Measurements from ENCODE around the gene NMNAT2. TPM values are rescaled to one million over a fixed set of nuclear protein-coding genes. Genes with fewer than 3 reads are reported as not detected.
A peak's percentile ranks its signal among the peaks of the same experiment; 100 is the strongest.

NMNAT2 gene
- total RNA-seq, 1 donor from 2014 or later: 0.49 TPM

DNA sequence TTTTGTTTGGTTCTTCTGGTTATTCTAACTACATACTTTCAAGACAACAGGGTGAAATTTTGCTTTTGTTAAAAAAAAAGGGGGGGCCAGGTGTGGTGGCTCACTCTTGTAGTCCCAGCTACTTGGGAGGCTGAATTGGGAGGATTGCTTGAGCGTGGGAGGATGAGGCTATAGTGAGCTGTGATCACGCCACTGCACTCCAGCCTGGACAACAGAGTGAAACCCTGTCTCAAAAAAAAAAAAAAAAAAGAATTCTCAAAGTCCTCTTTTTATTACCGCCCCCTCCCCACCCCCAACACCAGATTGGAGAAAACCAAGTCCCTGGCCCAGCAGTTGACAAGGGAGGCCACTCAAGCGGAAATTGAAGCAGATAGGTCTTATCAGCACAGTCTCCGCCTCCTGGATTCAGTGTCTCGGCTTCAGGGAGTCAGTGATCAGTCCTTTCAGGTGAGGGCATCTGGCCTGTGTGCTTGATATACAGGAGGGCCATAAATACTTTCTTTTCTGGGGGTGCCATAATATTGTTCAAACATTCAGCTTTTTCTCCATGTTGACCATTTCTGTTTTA lies 181.9 kb downstream of the NMNAT2 start:
- no peak overlapping the region for H3K4me3 ChIP-seq
- H3K4me1 ChIP-seq: peaks cover 33% of the 10 kb centered on the region
- no peaks in the 10 kb centered on the region for H3K27me3 ChIP-seq
- H4K20me1 ChIP-seq (ENCODE audit: low read depth): no peaks in the 10 kb centered on the region
- no peaks in the 10 kb centered on the region for H3K36me3 Mint-ChIP-seq
- H2AFZ ChIP-seq (replicated peaks): no peak overlapping the region
- H3K36me3 ChIP-seq: no peaks in the 10 kb centered on the region
- no peak overlapping the region for H3K4me3 Mint-ChIP-seq
- H3K9me3 ChIP-seq (ENCODE audit: low read depth): no peaks in the 10 kb centered on the region
- H3K9ac ChIP-seq: no peak overlapping the region
- H3K4me2 ChIP-seq: no peak overlapping the region
- no peak overlapping the region for H3K27ac ChIP-seq
- H3F3A ChIP-seq (ENCODE audit: low read depth): peaks cover 32% of the 10 kb centered on the region
- peaks cover 5% of the 10 kb centered on the region for H3K27me3 Mint-ChIP-seq (ENCODE audit: insufficient read depth, low read depth)
- TF ChIP-seq EZH2phosphoT487 (IDR thresholded peaks at IDR 0.05): no peak
- no peak for TF ChIP-seq EZH2 (IDR thresholded peaks at IDR 0.05)
- TF ChIP-seq, protein P1, sequence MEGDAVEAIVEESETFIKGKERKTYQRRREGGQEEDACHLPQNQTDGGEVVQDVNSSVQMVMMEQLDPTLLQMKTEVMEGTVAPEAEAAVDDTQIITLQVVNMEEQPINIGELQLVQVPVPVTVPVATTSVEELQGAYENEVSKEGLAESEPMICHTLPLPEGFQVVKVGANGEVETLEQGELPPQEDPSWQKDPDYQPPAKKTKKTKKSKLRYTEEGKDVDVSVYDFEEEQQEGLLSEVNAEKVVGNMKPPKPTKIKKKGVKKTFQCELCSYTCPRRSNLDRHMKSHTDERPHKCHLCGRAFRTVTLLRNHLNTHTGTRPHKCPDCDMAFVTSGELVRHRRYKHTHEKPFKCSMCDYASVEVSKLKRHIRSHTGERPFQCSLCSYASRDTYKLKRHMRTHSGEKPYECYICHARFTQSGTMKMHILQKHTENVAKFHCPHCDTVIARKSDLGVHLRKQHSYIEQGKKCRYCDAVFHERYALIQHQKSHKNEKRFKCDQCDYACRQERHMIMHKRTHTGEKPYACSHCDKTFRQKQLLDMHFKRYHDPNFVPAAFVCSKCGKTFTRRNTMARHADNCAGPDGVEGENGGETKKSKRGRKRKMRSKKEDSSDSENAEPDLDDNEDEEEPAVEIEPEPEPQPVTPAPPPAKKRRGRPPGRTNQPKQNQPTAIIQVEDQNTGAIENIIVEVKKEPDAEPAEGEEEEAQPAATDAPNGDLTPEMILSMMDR (IDR thresholded peaks at IDR 0.05): no peak
- DNase-seq (ENCODE audit: low spot score): peak; percentile 68
- H3K27ac Mint-ChIP-seq: no peak overlapping the region
- peaks cover 38% of the 10 kb centered on the region for H3K4me1 Mint-ChIP-seq
- H3K79me2 ChIP-seq (ENCODE audit: low read depth): no peaks in the 10 kb centered on the region
- no peaks in the 10 kb centered on the region for H3K9me3 Mint-ChIP-seq

- Mint-ChIP-seq H3K27ac (peak overlapping the region; percentile 95), H3K4me3 (peak overlapping the region; percentile 74), H3K27me3 (ENCODE audit: insufficient read depth, low read depth) (peaks cover 5% of the 10 kb centered on the region), H3K36me3 (no peaks in the 10 kb centered on the region), H3K4me1 (peaks cover 41% of the 10 kb centered on the region), H3K9me3 (no peaks in the 10 kb centered on the region)
- peak overlapping the region; percentile 66 for H2AFZ ChIP-seq (replicated peaks)
- no peaks in the 10 kb centered on the region for H3K79me2 ChIP-seq (ENCODE audit: low read depth)
- no peak overlapping the region for H3K9ac ChIP-seq
- TF ChIP-seq, protein P1 (IDR thresholded peaks at IDR 0.05): no peak
- no peak for DNase-seq (ENCODE audit: low spot score)
- H3K27ac ChIP-seq: peak overlapping the region; percentile 51
- H3K4me1 ChIP-seq: peaks cover 33% of the 10 kb centered on the region
- H3K36me3 ChIP-seq: no peaks in the 10 kb centered on the region
- peak overlapping the region; percentile 67 for H3K4me2 ChIP-seq
- no peaks in the 10 kb centered on the region for H3K27me3 ChIP-seq
- H4K20me1 ChIP-seq (ENCODE audit: low read depth): no peaks in the 10 kb centered on the region
- H3F3A ChIP-seq (ENCODE audit: low read depth): peaks cover 32% of the 10 kb centered on the region
- no peak overlapping the region for H3K4me3 ChIP-seq
- no peaks in the 10 kb centered on the region for H3K9me3 ChIP-seq (ENCODE audit: low read depth)
Measured at GRCh38 chr1:183235503-183235902, 182.7 kb downstream of the NMNAT2 start.

DNA sequence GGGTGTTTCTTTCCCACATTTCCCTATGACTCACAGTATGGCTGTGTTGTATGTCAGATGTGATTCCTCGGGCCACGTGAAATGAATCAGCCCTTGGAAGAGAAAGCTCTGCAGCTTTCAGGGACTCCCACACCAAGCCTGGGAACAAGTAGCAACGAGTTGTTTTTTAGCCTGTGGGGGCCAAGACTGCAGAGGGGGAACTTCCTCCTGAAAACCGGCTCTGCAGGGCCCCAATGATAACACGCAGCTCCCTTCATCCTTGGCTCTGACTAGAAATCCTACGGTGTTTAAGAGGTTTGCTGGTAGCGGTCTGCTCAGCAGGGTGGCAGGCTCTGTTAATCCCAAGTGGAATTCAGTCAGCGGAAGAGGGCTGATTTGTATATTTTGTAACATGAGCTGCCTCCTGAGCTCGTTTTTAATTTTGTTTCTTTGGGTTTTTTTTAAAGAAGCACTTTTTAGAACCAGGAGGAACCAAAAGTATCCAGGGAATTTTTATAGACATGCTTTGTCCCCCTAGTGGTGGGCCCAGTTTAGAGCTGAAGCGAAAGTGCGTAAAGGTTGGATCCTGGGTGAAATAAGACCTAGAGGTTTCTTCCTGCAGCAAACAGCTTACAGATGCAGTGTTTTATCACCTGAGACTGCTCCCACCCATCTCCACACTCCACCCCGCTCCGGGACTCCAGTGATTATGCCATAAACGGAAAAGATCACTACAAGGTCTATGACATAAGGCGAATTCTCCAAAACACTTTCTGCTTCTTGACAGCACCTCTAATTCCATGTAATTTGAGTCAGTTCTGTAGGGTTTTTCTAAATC lies 183.3 kb downstream of the NMNAT2 start:
- Histone ChIP-seq H3K27ac (peak overlapping the region; percentile 51), H3K4me3 (peak overlapping the region; percentile 29), H3K9ac (no peak overlapping the region), H3K36me3 (no peaks in the 10 kb centered on the region), H4K20me1 (ENCODE audit: low read depth) (no peaks in the 10 kb centered on the region), H3K4me2 (peak overlapping the region; percentile 67), H3K79me2 (ENCODE audit: low read depth) (no peaks in the 10 kb centered on the region), H3K27me3 (no peaks in the 10 kb centered on the region), H3K4me1 (peaks cover 33% of the 10 kb centered on the region), H3F3A (ENCODE audit: low read depth) (peaks cover 32% of the 10 kb centered on the region), H3K9me3 (ENCODE audit: low read depth) (no peaks in the 10 kb centered on the region), H2AFZ (replicated peaks) (peak overlapping the region; percentile 66)
- H3K27me3 Mint-ChIP-seq (ENCODE audit: insufficient read depth, low read depth): peaks cover 5% of the 10 kb centered on the region
- H3K9me3 Mint-ChIP-seq: no peaks in the 10 kb centered on the region
- peak; percentile 85 for DNase-seq (ENCODE audit: low spot score)
- H3K4me3 Mint-ChIP-seq: peak overlapping the region; percentile 74
- peak overlapping the region; percentile 95 for H3K27ac Mint-ChIP-seq
- peaks cover 41% of the 10 kb centered on the region for H3K4me1 Mint-ChIP-seq
- TF ChIP-seq, protein P1 (IDR thresholded peaks at IDR 0.05): peak; percentile 73
- TF ChIP-seq EZH2phosphoT487 (IDR thresholded peaks at IDR 0.05): no peak
- H3K36me3 Mint-ChIP-seq: no peaks in the 10 kb centered on the region
